HepG2 (cell line): ENCODE results near the gene SLC17A3. TPM values are rescaled to one million over a fixed set of nuclear protein-coding genes. Genes with fewer than 3 reads are reported as not detected.

ENCODE experiments used
- ARNTL ChIP-seq: sonication (generic); formaldehyde crosslinking; IDR thresholded peaks from 2 replicates; pipeline ENCODE4 v1.4.0; 2020; ENCODE audit warnings: mild to moderate bottlenecking, missing genetic modification reagents
- CREM ChIP-seq, 2 experiments: sonication (generic) in 1 of 2; formaldehyde crosslinking in 1 of 2; IDR thresholded peaks; 2 replicates each; pipeline versions ENCODE4 v1.4.0 to v1.6.1; 2016 to 2020; ENCODE audit warnings: antibody characterized with exemption in 1 of 2, mild to moderate bottlenecking in 1 of 2, missing genetic modification reagents in 1 of 2
- FOXO4 ChIP-seq: sonication (generic); formaldehyde crosslinking; conservative IDR thresholded peaks from 2 replicates; pipeline ENCODE4 v1.8.1; 2023; ENCODE audit warnings: missing genetic modification reagents
- HNRNPK ChIP-seq: fragments of 200-400 bp; formaldehyde crosslinking; IDR thresholded peaks from 2 replicates; pipeline ENCODE4 v1.6.1; 2018; ENCODE audit warnings: low read length, low read depth, moderate library complexity, mild to moderate bottlenecking; ENCODE audit not compliant: poor library complexity, severe bottlenecking
- HNRNPUL1 ChIP-seq: fragments of 200-400 bp; formaldehyde crosslinking; IDR thresholded peaks from 2 replicates; pipeline ENCODE4 v1.6.1; 2017; ENCODE audit warnings: low read depth, mild to moderate bottlenecking, low read length, moderate library complexity
- MLX ChIP-seq: IDR thresholded peaks from 2 replicates; pipeline ENCODE4 v1.6.1; 2016
- PPARG ChIP-seq: conservative IDR thresholded peaks from 2 replicates; pipeline ENCODE4 v1.6.1; 2016; ENCODE audit warnings: missing biosample characterization, missing genetic modification reagents
- PRPF4 ChIP-seq: fragments of 200-400 bp; formaldehyde crosslinking; IDR thresholded peaks from 2 replicates; pipeline ENCODE4 v1.6.1; 2016; ENCODE audit warnings: low read length, low read depth; ENCODE audit not compliant: poor library complexity, severe bottlenecking
- RARA ChIP-seq: IDR thresholded peaks from 2 replicates; pipeline ENCODE4 v1.6.1; 2016; ENCODE audit warnings: missing genetic modification reagents, missing compliant biosample characterization
- RFX3 ChIP-seq: IDR thresholded peaks from 2 replicates; pipeline ENCODE4 v1.6.1; 2016; ENCODE audit warnings: missing biosample characterization, missing genetic modification reagents
- ZBTB20 ChIP-seq: sonication (generic); formaldehyde crosslinking; IDR thresholded peaks from 2 replicates; pipeline ENCODE4 v1.8.1; 2023; ENCODE audit warnings: missing genetic modification reagents, low read depth, mild to moderate bottlenecking, borderline replicate concordance
- ZBTB33 ChIP-seq: sonication (generic); formaldehyde crosslinking; IDR thresholded peaks from 2 replicates; pipeline ENCODE4 v1.4.0; 2020; ENCODE audit warnings: missing genetic modification reagents
- ZNF124 ChIP-seq: sonication (generic); formaldehyde crosslinking; IDR thresholded peaks from 2 replicates; pipeline ENCODE4 v1.4.0; 2020; ENCODE audit warnings: missing genetic modification reagents
- ZNF18 ChIP-seq: sonication (generic); formaldehyde crosslinking; IDR thresholded peaks from 2 replicates; pipeline ENCODE4 v1.8.0; 2022; ENCODE audit warnings: mild to moderate bottlenecking, missing genetic modification reagents; ENCODE audit not compliant: insufficient replicate concordance
- ZNF205 ChIP-seq: IDR thresholded peaks from 2 replicates; pipeline ENCODE4 v1.6.1; 2018; ENCODE audit warnings: missing biosample characterization, missing genetic modification reagents
- ZNF609 ChIP-seq: sonication (generic); formaldehyde crosslinking; IDR thresholded peaks from 2 replicates; pipeline ENCODE4 v1.4.0; 2020; ENCODE audit warnings: mild to moderate bottlenecking, missing genetic modification reagents, borderline replicate concordance
- ZNF878 ChIP-seq: sonication (generic); formaldehyde crosslinking; IDR thresholded peaks from 2 replicates; pipeline ENCODE4 v1.8.1; 2023; ENCODE audit warnings: mild to moderate bottlenecking, missing genetic modification reagents, moderate library complexity
- ZSCAN21 ChIP-seq: sonication (generic); formaldehyde crosslinking; IDR thresholded peaks from 2 replicates; pipeline ENCODE4 v1.8.0; 2022; ENCODE audit warnings: mild to moderate bottlenecking, missing genetic modification reagents, moderate library complexity, borderline replicate concordance
- polyA plus RNA-seq, 8 experiments: library from polyadenylated mRNA; depleted of rRNA in 3 of 8; stranded (reverse) in 7 of 8; unstranded in 1 of 8; fragments of >200 nt; fragmentation: Illumina TruSeq in 4 of 8; extraction: Trizol in 4 of 8; gene quantifications; 2 replicates each; pipeline versions ENCODE4 v1.2.1 to v1.2.3, GENCODE V29; 2011 to 2016; ENCODE audit warnings: low read depth in 4 of 8, missing spikeins in 1 of 8, mixed read lengths in 1 of 8; ENCODE audit not compliant: insufficient read depth in 1 of 8
- total RNA-seq, 5 experiments: library from RNA; depleted of rRNA; stranded (reverse); fragments of >200 nt; fragmentation: Illumina TruSeq; extraction: Trizol; gene quantifications; 2 replicates each; pipeline ENCODE4 v1.2.3, GENCODE V29; 2016; ENCODE audit warnings: low read depth in 1 of 5

The SLC17A3 gene
- total and polyA plus RNA-seq, 2 of the 13 experiments (the other 11 are each of a cell fraction or from before 2014, with no cell fraction given) = 0.09 to 0.11 TPM

GRCh38 chr6:25907475-25908014 is 33.5 kb upstream of the SLC17A3 start (continued):
- 0 out of 2 replicates have a peak, but pooled peaks have one; percentile 12 for TF ChIP-seq RFX3 (CRISPR knock-in tag)
- TF ChIP-seq ZNF205 (CRISPR knock-in tag) = 0 out of 2 replicates have a peak, but pooled peaks have one; percentile 12
- TF ChIP-seq ZSCAN21 (CRISPR knock-in tag) = no peak
- 0 out of 2 replicates have a peak, but pooled peaks have one; percentile 51 for TF ChIP-seq ZNF124
- no peak for TF ChIP-seq PRPF4
- no peak for TF ChIP-seq FOXO4 (CRISPR knock-in tag)
- no peak for TF ChIP-seq HNRNPK
- peak; percentile 70; the same call in 1 of the 2 replicates for TF ChIP-seq MLX
- TF ChIP-seq ARNTL (CRISPR knock-in tag) = no peak
- TF ChIP-seq HNRNPUL1 = peak; percentile 99
- peak; percentile 93 for TF ChIP-seq ZNF609 (CRISPR knock-in tag)
- no peak for TF ChIP-seq ZNF18 (CRISPR knock-in tag)
- TF ChIP-seq ZBTB20 (CRISPR knock-in tag) = 0 out of 2 replicates have a peak, but pooled peaks have one; percentile 39
- peak; percentile 86 for TF ChIP-seq PPARG (CRISPR knock-in tag)
- no peak for TF ChIP-seq ZBTB33 (CRISPR knock-in tag)
- TF ChIP-seq CREM (IDR thresholded peaks at IDR 0.05) = peak; percentile 82
- TF ChIP-seq CREM (CRISPR knock-in tag; IDR thresholded peaks at IDR 0.05) = no peak
- peak; percentile 83 for TF ChIP-seq RARA (CRISPR knock-in tag)
- TF ChIP-seq ZNF878 (CRISPR knock-in tag) = peak; percentile 68; the same call in 1 of the 2 replicates
